ENCODE measurements around the gene PGBD2. TPM values are rescaled to one million over a fixed set of nuclear protein-coding genes. Genes with fewer than 3 reads are reported as not detected.
"Not testable (repeated sequence)": the region's sequence is repeated elsewhere in the genome, so short reads cannot be mapped to it uniquely, and the experiment has no call there.

Gene PGBD2
- polyA plus RNA-seq, 3 donors from 2014 or later, result 6.7 to 12.4 (median 9.3) TPM

DNA sequence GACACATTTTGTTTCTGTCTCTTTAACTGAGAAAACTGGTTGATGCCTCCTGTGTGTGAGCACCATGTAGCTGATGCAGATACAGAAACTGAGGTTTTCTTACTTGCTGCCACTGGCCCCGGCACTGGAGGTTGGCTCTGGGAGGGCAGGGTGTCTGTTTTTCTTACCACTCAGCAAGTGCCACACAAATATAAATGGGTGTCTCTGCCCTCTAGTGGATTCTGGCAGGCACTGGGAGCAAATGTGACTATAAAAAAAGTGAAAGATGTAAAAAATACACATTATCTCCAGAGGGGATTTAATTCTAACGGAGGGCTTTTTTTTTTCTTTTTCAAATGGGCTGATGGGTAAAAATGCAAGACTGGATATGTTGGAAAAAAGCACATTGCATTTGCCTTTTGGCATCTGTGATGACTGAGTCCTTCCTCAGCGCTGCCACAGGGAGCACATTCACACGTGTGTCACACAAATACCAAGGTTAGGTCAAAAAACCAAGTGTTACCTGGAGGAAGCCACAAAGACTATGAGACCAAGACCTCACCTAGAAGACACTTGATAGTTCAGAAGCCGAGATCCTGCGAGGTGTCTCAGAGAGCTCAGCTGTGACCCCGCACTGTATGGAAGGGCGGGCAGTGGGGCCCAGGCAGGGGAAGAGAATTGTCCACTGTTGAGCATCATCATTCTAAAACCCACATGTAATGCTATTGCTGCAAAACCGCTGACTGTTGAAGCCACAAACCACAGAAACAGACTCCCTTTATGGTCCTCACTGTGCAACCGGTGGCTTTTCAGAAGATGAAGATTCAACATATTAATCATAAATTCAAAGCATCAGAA lies 18.9 kb downstream of the PGBD2 start:
- no peaks in the 10 kb centered on the region for H3K9me3 Mint-ChIP-seq
- H3K36me3 Mint-ChIP-seq, result peaks cover 3 to 32% (median 25%) of the 10 kb centered on the region in 3 donors
- H3K4me3 Mint-ChIP-seq, result peak overlapping the region; percentile 39 to 74 (median 61)
- H3K27ac Mint-ChIP-seq, result peak overlapping the region; percentile 46 to 89 (median 80)
- H3K27me3 Mint-ChIP-seq (ENCODE audit: low read depth in 3 of 3), result peaks cover 0 to 9% (median 5%) of the 10 kb centered on the region in 3 donors
- peak; percentile 76 to 81 (median 79) for DNase-seq
- H3K4me1 Mint-ChIP-seq, result peaks cover 26 to 42% of the 10 kb centered on the region in 2 donors

GRCh38 chr1:248925859-248926258 lies 19.8 kb downstream of the PGBD2 start:
- H3K27me3 Mint-ChIP-seq (ENCODE audit: low read depth in 3 of 3); DNase-seq; H3K27ac Mint-ChIP-seq; H3K9me3 Mint-ChIP-seq: not testable (repeated sequence)
- Mint-ChIP-seq H3K4me3 (peak overlapping the region in 1 of 5 donors; percentile 38), H3K4me1 (peaks cover 26 to 41% of the 10 kb centered on the region in 2 donors), H3K36me3 (peaks cover 3 to 24% (median 18%) of the 10 kb centered on the region in 3 donors)

GRCh38 chr1:248926401-248927182 lies 20.6 kb downstream of the PGBD2 start:
- Mint-ChIP-seq H3K27ac (no peak overlapping the region), H3K36me3 (peaks cover 3 to 17% (median 14%) of the 10 kb centered on the region in 3 donors), H3K27me3 (ENCODE audit: low read depth in 3 of 3) (peaks cover 0 to 9% (median 5%) of the 10 kb centered on the region in 3 donors), H3K9me3 (no peaks in the 10 kb centered on the region), H3K4me3 (no peak overlapping the region), H3K4me1 (peaks cover 26 to 37% of the 10 kb centered on the region in 2 donors)
- no peak for DNase-seq

DNA sequence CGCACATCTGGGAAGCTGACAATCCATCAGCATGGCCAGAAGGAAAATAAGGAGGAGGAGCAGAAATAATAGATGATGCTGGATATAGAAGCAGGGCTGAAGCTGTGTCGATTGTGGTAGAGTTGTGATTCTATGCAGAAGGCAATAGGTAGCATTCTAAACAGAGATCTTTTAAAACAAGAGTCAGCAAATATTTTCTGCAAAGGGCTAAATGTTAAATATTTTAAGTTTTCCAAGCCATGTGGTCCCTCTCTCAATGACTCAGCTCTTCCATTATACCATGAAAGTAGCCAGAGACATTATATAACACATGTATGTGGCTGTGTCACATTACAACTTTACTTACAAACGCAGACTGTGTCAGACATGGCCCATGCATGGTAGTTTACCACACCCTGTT lies 21.2 kb downstream of the PGBD2 start:
- H3K4me3 Mint-ChIP-seq; H3K27me3 Mint-ChIP-seq (ENCODE audit: low read depth in 3 of 3); H3K9me3 Mint-ChIP-seq; DNase-seq: not testable (repeated sequence)
- Mint-ChIP-seq H3K36me3 (peaks cover 3 to 16% (median 10%) of the 10 kb centered on the region in 3 donors), H3K27ac (peak overlapping the region in 1 of 6 donors; percentile 26), H3K4me1 (peaks cover 26 to 37% of the 10 kb centered on the region in 2 donors)

- not testable (repeated sequence) for H3K27me3 Mint-ChIP-seq (ENCODE audit: low read depth in 3 of 3); H3K4me3 Mint-ChIP-seq; DNase-seq; H3K27ac Mint-ChIP-seq; H3K9me3 Mint-ChIP-seq
- H3K36me3 Mint-ChIP-seq, result peaks cover 3 to 11% (median 4%) of the 10 kb centered on the region in 3 donors
- peaks cover 26 to 37% of the 10 kb centered on the region in 2 donors for H3K4me1 Mint-ChIP-seq
Observed at GRCh38 chr1:248928122-248928521, 22.1 kb downstream of the PGBD2 start.

DNA sequence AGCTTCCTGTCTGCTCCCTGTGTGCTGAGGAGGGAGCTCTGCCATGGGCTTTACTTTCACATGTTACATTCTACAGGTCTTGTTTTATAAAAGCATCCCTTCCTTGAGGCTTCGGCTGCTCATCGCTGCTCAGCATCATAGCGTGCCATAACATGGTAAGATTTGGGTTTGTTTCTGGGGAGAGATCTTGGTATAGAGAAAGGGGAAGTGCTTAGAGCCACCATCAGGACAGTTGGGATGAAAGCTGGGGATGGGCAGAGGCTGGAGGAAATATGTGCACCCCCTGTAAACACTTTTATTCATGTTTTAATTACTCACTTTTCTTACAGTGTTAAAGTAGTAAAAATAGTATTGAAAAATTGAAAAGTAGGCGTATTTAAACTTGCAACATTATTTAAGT lies 24.0 kb downstream of the PGBD2 start:
- H3K4me1 Mint-ChIP-seq, result peaks cover 10 to 19% of the 10 kb centered on the region in 2 donors
- not testable (repeated sequence) for H3K4me3 Mint-ChIP-seq

GRCh38 chr1:248938173-248938809 lies 32.3 kb downstream of the PGBD2 start:
- not testable (repeated sequence) for H3K4me1 Mint-ChIP-seq; H3K36me3 Mint-ChIP-seq; H3K9me3 Mint-ChIP-seq; H3K27ac Mint-ChIP-seq; DNase-seq; H3K27me3 Mint-ChIP-seq (ENCODE audit: low read depth in 3 of 3); H3K4me3 Mint-ChIP-seq

More for the DNA sequence above, 24.0 kb downstream of the PGBD2 start:
- H3K27me3 Mint-ChIP-seq (ENCODE audit: low read depth in 3 of 3); H3K9me3 Mint-ChIP-seq; H3K27ac Mint-ChIP-seq; H3K36me3 Mint-ChIP-seq; DNase-seq: not testable (repeated sequence)

DNA sequence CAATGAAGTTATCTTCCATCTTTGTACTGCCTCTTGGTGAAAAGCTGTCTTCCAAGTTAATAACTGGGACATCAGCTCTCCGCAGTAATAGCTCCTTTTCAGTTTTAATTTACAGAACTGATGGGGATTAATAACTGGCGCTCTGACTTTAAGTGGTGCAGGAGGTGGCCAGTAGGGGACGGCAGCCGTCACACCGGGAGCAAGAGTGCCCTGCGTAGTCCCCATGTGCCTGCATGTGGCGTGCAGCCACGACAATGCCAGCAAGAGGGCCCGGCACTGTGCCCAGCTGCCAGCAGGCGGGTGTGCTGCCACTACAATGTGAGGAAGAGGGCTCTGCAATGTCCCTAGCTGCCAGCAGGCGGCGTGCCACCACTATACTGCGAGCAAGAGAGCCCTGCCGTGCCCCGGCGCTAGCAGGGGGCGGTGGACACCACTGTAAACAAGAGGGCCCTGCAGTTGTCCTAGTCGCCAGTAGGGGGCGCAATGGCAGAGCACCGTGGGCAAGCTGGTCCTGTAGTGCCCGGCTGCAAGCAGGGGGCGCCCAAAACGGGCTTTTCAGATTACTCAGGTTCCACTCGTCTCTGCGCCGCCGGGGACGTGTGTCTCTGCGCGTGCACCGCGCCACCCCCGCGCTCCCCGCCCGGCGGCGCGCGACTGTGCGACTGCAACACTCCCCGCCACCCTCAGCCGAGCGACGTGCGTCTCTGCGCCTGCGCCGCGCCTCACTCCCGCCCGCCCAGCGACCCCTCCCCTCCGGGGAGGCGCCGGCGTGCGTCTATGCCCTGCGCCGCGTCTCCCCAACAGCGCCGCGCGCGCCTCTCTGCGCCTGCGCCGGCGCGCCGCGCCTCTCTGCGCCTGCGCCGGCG lies 38.3 kb downstream of the PGBD2 start:
- not testable (repeated sequence) for H3K4me3 Mint-ChIP-seq; H3K4me1 Mint-ChIP-seq; H3K27me3 Mint-ChIP-seq (ENCODE audit: low read depth in 3 of 3); H3K27ac Mint-ChIP-seq; H3K9me3 Mint-ChIP-seq; H3K36me3 Mint-ChIP-seq
- DNase-seq, result peak in 1 of 3 donors; percentile 37

DNA sequence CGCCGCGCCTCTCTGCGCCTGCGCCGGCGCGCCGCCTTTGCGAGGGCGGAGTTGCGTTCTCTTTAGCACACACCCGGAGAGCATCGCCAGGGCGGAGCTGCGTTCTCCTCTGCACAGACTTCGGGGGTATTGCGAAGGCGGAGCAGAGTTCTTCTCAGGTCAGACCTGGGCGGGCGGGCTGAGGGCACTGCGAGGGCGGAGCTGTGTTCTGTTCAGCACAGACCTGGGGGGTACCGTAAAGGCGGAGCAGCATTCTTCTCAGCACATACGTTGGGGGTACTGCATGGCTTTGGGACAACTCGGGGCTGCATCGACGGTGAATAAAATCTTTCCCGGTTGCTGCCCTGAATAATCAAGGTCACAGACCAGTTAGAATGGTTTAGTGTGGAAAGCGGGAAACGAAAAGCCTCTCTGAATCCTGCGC lies 39.0 kb downstream of the PGBD2 start:
- not testable (repeated sequence) for DNase-seq; H3K9me3 Mint-ChIP-seq; H3K27ac Mint-ChIP-seq; H3K27me3 Mint-ChIP-seq (ENCODE audit: low read depth in 3 of 3); H3K36me3 Mint-ChIP-seq; H3K4me1 Mint-ChIP-seq; H3K4me3 Mint-ChIP-seq

DNA sequence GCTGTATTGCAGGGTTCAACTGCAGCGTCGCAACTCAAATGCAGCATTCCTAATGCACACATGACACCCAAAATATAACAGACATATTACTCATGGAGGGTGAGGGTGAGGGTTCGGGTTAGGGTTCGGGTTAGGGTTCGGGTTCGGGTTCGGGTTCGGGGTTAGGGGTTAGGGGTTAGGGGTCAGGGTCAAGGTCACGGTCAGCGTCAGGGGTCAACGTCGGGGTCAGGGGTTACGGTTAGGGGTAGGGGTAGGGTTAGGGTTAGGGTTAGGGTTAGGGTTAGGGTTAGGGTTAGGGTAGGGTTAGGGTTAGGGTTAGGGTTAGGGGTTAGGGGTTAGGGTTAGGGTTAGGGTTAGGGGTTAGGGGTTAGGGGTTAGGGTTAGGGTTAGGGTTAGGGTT lies 39.4 kb downstream of the PGBD2 start:
- H3K27ac Mint-ChIP-seq; H3K36me3 Mint-ChIP-seq; H3K4me3 Mint-ChIP-seq; DNase-seq; H3K9me3 Mint-ChIP-seq; H3K27me3 Mint-ChIP-seq (ENCODE audit: low read depth in 3 of 3); H3K4me1 Mint-ChIP-seq: not testable (repeated sequence)

DNA sequence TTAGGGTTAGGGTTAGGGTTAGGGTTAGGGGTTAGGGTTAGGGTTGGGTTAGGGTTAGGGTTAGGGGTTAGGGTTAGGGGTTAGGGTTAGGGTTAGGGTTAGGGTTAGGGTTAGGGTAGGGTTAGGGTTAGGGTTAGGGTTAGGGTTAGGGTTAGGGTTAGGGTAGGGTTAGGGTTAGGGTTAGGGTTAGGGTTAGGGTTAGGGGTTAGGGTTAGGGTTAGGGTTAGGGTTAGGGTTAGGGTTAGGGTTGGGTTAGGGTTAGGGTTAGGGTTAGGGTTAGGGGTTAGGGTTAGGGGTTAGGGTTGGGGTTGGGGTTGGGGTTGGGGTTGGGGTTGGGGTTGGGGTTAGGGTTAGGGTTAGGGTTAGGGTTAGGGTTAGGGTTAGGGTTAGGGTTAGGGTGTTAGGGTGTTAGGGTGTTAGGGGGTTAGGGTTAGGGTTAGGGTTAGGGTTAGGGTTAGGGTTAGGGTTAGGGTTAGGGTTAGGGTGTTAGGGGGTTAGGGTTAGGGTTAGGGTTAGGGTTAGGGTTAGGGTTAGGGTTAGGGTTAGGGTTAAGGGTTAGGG lies 39.9 kb downstream of the PGBD2 start:
- H3K9me3 Mint-ChIP-seq; DNase-seq; H3K27me3 Mint-ChIP-seq (ENCODE audit: low read depth in 3 of 3); H3K4me3 Mint-ChIP-seq; H3K4me1 Mint-ChIP-seq; H3K27ac Mint-ChIP-seq; H3K36me3 Mint-ChIP-seq: not testable (repeated sequence)

Data from immature natural killer cell (primary cell).